DMS114 treated with DMSO at 0.1 percent for 48 hours (cell line): ENCODE data around the gene SAC3D1.
A peak's percentile ranks its signal among the peaks of the same experiment; 100 is the strongest.
"Not testable (repeated sequence)": the region's sequence is repeated elsewhere in the genome, so short reads cannot be mapped to it uniquely, and the experiment has no call there.

Experiments used
- DNase-seq: peaks from one replicate; lab custom pipeline; 2025; ENCODE audit not compliant: unreplicated experiment; lab: John Stamatoyannopoulos, UW

Gene SAC3D1

GRCh38 chr11:65040847-65041622 is at the start of gene SAC3D1:
TSS of gene SAC3D1 (plus strand) at chr11:65041210. CDS start at chr11:65041293, 83 bp downstream.
- peak; percentile 94 for DNase-seq

- no peak for DNase-seq
These were observed 46.7 kb upstream of the SAC3D1 start for GRCh38 chr11:64994318-64994717.

DNA sequence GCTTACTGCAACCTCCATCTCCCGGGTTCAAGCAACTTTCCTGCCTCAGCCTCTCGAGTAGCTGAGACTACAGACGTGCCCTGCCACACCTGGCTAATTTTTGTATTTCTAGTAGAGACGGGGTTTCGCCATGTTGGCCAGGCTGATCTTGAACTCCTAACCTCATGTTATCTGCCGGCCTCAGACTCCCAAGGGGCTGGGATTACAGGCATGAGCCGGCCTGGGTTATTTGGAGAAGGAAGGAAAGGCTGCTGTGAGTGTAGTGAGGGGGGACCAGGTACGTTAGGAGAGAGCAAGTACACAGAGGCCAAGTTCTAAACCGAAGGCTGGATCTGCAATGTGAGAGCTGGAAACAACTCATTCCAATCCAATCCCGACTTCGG is 44.7 kb upstream of the SAC3D1 start:
- DNase-seq: no peak

DNA sequence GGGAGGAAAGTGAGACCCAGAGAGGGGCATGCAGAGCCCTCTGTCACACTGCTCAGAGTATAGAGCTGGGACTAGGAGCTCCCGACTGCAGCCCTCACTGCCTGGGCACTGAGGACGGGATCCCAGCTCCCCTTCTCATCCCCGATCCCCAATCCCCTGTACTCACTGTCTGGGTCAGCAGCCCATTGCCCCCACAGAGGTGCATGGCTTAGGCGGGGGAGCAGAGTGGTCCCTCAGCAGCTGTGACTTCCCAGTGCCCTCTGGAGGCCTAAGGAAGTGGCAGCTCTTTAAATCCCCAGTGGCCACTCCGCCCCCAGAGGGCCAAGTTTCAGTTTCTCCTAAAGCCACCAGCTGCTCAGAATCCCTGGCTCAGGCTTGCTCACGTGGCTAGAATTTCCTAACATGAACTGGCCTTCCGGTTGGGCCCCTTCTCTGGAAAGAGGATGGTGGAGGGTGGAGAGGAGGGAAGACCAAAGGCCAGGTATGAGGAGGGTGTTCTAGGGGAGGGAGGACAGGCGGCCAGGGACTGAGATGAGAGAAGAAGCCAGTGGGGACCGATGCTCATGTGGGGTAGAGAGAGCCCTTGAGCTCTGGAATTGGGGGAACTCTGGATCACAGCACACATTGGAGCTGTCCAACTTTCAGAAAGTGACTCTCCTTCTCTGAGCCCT is 44.2 kb upstream of the SAC3D1 start, which contains the start of gene BATF2:
Gene BATF2, minus strand, starts transcription at position 262 of the 671 bp plus-strand sequence. Its CDS starts 57 bp downstream, at position 205.
- peak; percentile 84 for DNase-seq

GRCh38 chr11:64998141-64998540 is 42.9 kb upstream of the SAC3D1 start:
- no peak for DNase-seq

- DNase-seq: no peak
These were observed 42.1 kb upstream of the SAC3D1 start for GRCh38 chr11:64998690-64999431.

DNA sequence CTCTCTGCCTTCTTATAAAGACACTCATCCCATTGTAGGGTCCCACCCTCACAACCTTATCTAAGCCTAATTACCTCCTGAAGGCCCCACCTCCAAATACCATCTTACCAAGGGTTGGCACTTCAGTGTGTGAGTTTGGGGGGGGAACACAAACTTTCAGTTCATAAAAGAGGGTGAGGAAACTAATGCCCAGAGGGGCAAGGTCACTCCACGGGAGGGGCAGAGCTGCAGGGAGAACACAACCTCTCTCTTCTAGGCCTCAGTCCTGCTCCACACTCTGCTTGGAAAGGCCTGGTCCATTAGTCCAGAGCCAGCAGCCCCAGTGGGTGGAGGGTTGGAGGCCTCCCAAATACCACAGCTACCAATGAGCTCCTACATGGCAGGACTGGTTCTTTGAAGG is 41.5 kb upstream of the SAC3D1 start:
- no peak for DNase-seq

GRCh38 chr11:65002706-65003105 is 38.3 kb upstream of the SAC3D1 start:
- DNase-seq: no peak

- no peak for DNase-seq
These were observed 37.7 kb upstream of the SAC3D1 start for GRCh38 chr11:65003282-65003681.

GRCh38 chr11:65003968-65004367 is 37.0 kb upstream of the SAC3D1 start:
- DNase-seq: not testable (repeated sequence)

- DNase-seq: no peak
These were observed 33.0 kb upstream of the SAC3D1 start for GRCh38 chr11:65008016-65008415.

DNA sequence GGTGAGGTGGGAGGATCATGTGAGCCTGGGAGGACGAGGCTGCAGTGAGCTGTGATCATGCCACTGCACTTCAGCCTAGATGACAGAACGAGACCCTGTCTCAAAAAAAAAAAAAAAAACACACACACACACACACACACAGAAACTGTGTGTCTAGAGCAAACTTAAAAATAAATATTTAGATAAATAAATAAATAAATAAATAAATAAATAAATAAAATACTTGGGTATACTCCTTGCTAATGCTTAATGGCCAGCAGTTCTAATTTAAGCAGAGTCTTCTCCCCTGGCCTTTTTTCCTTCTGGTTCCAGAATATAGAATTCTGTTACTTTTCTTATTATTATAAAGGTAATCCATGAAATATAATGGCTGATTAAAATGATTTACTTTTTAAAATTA is 32.1 kb upstream of the SAC3D1 start:
- no peak for DNase-seq

GRCh38 chr11:65013130-65013887 is 27.7 kb upstream of the SAC3D1 start:
- DNase-seq: peak; percentile 72

- peak; percentile 80 for DNase-seq
These were observed 26.9 kb upstream of the SAC3D1 start, which contains the start of gene ARL2 for GRCh38 chr11:65013888-65014725. TSS of gene ARL2 (plus strand) at chr11:65014160. CDS start at chr11:65014208, 48 bp downstream.

- no peak for DNase-seq
These were observed 26.2 kb upstream of the SAC3D1 start for GRCh38 chr11:65014726-65015227.

GRCh38 chr11:65016705-65017104 is 24.3 kb upstream of the SAC3D1 start:
- DNase-seq: no peak

DNA sequence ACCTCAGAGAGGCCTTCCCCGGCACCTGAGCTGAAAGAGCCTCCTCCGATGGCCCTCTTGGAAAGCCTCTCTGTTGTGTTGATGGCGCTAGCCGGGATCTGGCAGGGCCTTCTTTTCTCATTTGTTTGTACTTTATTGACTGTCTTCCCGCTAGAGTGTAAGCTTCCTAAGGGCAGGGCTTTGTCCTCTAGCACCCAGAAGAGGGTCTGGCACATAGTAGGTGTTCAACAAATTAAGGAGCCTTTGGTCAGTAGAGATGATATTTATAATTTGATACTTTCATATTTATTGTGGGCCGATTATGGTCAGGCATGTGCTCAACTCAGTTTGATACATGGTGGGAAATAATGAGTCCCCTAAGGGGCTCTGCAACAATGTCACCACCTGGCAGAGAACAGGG is 23.1 kb upstream of the SAC3D1 start:
- no peak for DNase-seq

- no peak for DNase-seq
These were observed 21.2 kb upstream of the SAC3D1 start for GRCh38 chr11:65019824-65020223.

- DNase-seq: no peak
These were observed 20.0 kb upstream of the SAC3D1 start for GRCh38 chr11:65021003-65021402.

GRCh38 chr11:65021509-65021908 is 19.5 kb upstream of the SAC3D1 start:
- no peak for DNase-seq
